Breast epithelium (tissue), 4 donors: Measurements from ENCODE around the gene TLL2. TPM values are rescaled to one million over a fixed set of nuclear protein-coding genes. Genes with fewer than 3 reads are reported as not detected.

Experiments
- DNase-seq, 2 donors: peaks; one replicate each; pipeline ENCODE4 v3.0.0-alpha.2; 2019; ENCODE audit warnings: low spot score in 2 of 2
- H3K27ac ChIP-seq, 2 donors: fragments of 200-600 bp; sonication (generic) in 1 of 2; one replicate each; pipeline ENCODE4 v1.5.1; 2016 to 2019; ENCODE audit warnings: mild to moderate bottlenecking in 1 of 2
- H3K27me3 ChIP-seq, 2 donors: fragments of 200-600 bp; sonication (generic) in 1 of 2; one replicate each; pipeline versions ENCODE4 v1.5.1 to v1.6.0; 2017 to 2019; ENCODE audit warnings: control low read depth in 1 of 2, mild to moderate bottlenecking in 1 of 2
- H3K36me3 ChIP-seq: fragments of 200-600 bp; one replicate; pipeline ENCODE4 v1.5.1; 2019
- H3K4me1 ChIP-seq, 2 donors: fragments of 200-600 bp; sonication (generic); one replicate each; pipeline ENCODE4 v1.5.1; 2016 to 2019; ENCODE audit warnings: control low read depth in 1 of 2
- H3K4me3 ChIP-seq, 3 donors: fragments of 200-600 bp; sonication (generic); 1 replicate in 2 of 3; 2 replicates in 1 of 3; pipeline ENCODE4 v1.5.1; 2016 to 2019; ENCODE audit warnings: mild to moderate bottlenecking in 3 of 3, moderate library complexity in 2 of 3
- H3K9me3 ChIP-seq, 2 donors: fragments of 200-600 bp; sonication (generic) in 1 of 2; one replicate each; pipeline ENCODE4 v1.5.1; 2016 to 2019; ENCODE audit warnings: control low read depth in 1 of 2
- CTCF ChIP-seq, 3 donors: fragments of 450-650 bp; IDR thresholded peaks; one replicate each; pipeline ENCODE4 v1.5.1; 2016 to 2017; ENCODE audit warnings: antibody characterized with exemption in 3 of 3, mild to moderate bottlenecking in 3 of 3, moderate library complexity in 3 of 3
- POLR2A ChIP-seq: fragments of 450-650 bp; IDR thresholded peaks from one replicate; pipeline ENCODE4 v1.6.1; 2016; ENCODE audit warnings: antibody characterized with exemption, mild to moderate bottlenecking, moderate library complexity
- POLR2AphosphoS5 ChIP-seq, 3 donors: sonication (generic); formaldehyde crosslinking; IDR thresholded peaks; one replicate each; pipeline ENCODE4 v1.6.1; 2017; ENCODE audit warnings: antibody characterized with exemption in 3 of 3
- intact Hi-C: fragments of 100-400 bp; cut with DNase I; formaldehyde crosslinking; loops from one replicate; pipeline ENCODE4 v1.15.1; 2023; ENCODE audit warnings: low total_unique reads
- total RNA-seq, 3 donors: library from RNA; depleted of rRNA; stranded (reverse); fragments of >200 nt; gene quantifications; one replicate each; pipeline ENCODE4 v1.1.0, GENCODE V29; 2016

TLL2 gene
- total RNA-seq, 3 donors from 2014 or later = under 0.01 TPM; not detected in 2

DNA sequence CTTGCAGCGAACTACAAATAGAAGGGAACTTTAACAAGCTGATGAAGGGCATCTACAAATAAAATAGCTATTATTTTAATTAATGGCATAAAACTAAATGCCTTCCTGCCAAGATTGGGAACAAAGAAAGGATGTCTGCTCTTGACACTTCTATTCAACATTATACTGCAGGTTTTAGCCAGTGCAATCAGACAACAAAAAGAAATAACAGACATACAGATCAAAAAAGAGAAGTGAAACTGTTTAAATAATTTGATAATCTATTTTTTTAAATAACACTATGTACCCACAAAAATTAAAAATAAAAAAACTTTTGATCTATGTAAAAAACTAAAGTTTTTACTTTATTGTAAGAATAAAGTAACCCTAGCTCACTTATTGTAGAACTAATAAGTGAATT lies 22.4 kb upstream of the TLL2 start:
- H3K9me3 ChIP-seq = no peaks in the 10 kb centered on the region
- H3K4me1 ChIP-seq = no peaks in the 10 kb centered on the region
- TF ChIP-seq CTCF (IDR thresholded peaks at IDR 0.05) = no peak
- TF ChIP-seq POLR2AphosphoS5 (IDR thresholded peaks at IDR 0.05) = no peak
- TF ChIP-seq POLR2A = no peak
- no peak overlapping the region for H3K27ac ChIP-seq
- H3K4me3 ChIP-seq = no peak overlapping the region
- H3K36me3 ChIP-seq = peaks cover 5% of the 10 kb centered on the region
- intact Hi-C loops = no loop called here
- no peak for DNase-seq
- no peaks in the 10 kb centered on the region for H3K27me3 ChIP-seq

GRCh38 chr10:96532523-96532922 lies 18.8 kb upstream of the TLL2 start:
- Histone ChIP-seq H3K9me3 (no peaks in the 10 kb centered on the region), H3K4me1 (no peaks in the 10 kb centered on the region), H3K4me3 (no peak overlapping the region), H3K36me3 (peaks cover 4% of the 10 kb centered on the region), H3K27me3 (no peaks in the 10 kb centered on the region), H3K27ac (no peak overlapping the region)
- no peak for TF ChIP-seq POLR2AphosphoS5 (IDR thresholded peaks at IDR 0.05)
- no peak for TF ChIP-seq CTCF (IDR thresholded peaks at IDR 0.05)
- TF ChIP-seq POLR2A = no peak
- intact Hi-C loops = no loop called here
- DNase-seq = no peak

GRCh38 chr10:96529634-96530279 lies 16.0 kb upstream of the TLL2 start:
- TF ChIP-seq CTCF (IDR thresholded peaks at IDR 0.05) (no peak), POLR2AphosphoS5 (IDR thresholded peaks at IDR 0.05) (no peak), POLR2A (no peak)
- intact Hi-C loops = loop anchor here (2.0 kb wide), 1 partner anchor 39 kb away; no protein-coding TSS in a partner anchor
- DNase-seq = no peak
- H3K4me3 ChIP-seq = no peak overlapping the region
- H3K9me3 ChIP-seq = no peaks in the 10 kb centered on the region
- H3K27ac ChIP-seq = no peak overlapping the region
- no peaks in the 10 kb centered on the region for H3K27me3 ChIP-seq
- H3K4me1 ChIP-seq = no peaks in the 10 kb centered on the region
- peaks cover 4% of the 10 kb centered on the region for H3K36me3 ChIP-seq

DNA sequence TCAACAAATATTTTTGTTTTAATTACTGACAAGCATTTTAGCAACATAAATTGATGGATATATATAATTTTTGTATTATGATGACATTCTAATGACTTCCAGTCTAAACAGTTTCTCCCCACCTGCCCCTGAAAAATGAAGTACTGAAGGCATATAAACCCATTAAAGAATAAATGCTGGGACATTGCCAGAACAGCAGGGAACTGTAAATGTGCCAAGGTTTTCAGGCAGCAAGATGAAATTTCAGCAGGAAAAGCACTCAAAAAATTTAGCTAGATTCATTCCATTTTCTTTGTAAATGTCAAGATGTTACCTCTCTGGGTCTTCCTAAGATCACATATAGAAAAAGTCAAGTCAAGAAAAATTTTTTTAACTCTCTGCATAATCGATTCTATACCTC lies 11.0 kb upstream of the TLL2 start:
- intact Hi-C loops = no loop called here
- TF ChIP-seq CTCF (IDR thresholded peaks at IDR 0.05) (no peak), POLR2A (no peak), POLR2AphosphoS5 (IDR thresholded peaks at IDR 0.05) (no peak)
- Histone ChIP-seq H3K4me1 (no peaks in the 10 kb centered on the region), H3K36me3 (peaks cover 1% of the 10 kb centered on the region), H3K27me3 (no peaks in the 10 kb centered on the region), H3K27ac (no peak overlapping the region), H3K4me3 (no peak overlapping the region), H3K9me3 (no peaks in the 10 kb centered on the region)
- DNase-seq = no peak

- peaks cover 0 to 6% of the 10 kb centered on the region in 2 donors for H3K27me3 ChIP-seq
- H3K4me1 ChIP-seq = peaks cover 0 to 14% of the 10 kb centered on the region in 2 donors
- TF ChIP-seq POLR2A = no peak
- no peaks in the 10 kb centered on the region for H3K9me3 ChIP-seq
- intact Hi-C loops = no loop called here
- no peak overlapping the region for H3K4me3 ChIP-seq
- no peak for DNase-seq
- H3K36me3 ChIP-seq = no peaks in the 10 kb centered on the region
- H3K27ac ChIP-seq = no peak overlapping the region
These were observed 3.6 kb upstream of the TLL2 start for GRCh38 chr10:96517284-96517683.
